Sigmoid colon (tissue), 4 donors: ENCODE results near the gene PLCB2.

Experiments
- CTCF ChIP-seq, 4 experiments: fragments of 450-650 bp in 3 of 4; fragments of 200-600 bp in 1 of 4; IDR thresholded peaks; one replicate each; pipeline ENCODE4 v1.5.1; 2016 to 2019; ENCODE audit warnings: antibody characterized with exemption in 4 of 4, mild to moderate bottlenecking in 3 of 4, moderate library complexity in 2 of 4
- EP300 ChIP-seq, 4 donors: sonication (generic); formaldehyde crosslinking; IDR thresholded peaks; one replicate each; pipeline ENCODE4 v1.6.1; 2017; ENCODE audit warnings: antibody characterized with exemption in 4 of 4
- POLR2A ChIP-seq, 2 donors: fragments of 450-650 bp; IDR thresholded peaks; one replicate each; pipeline ENCODE4 v1.6.1; 2016; ENCODE audit warnings: antibody characterized with exemption in 2 of 2, mild to moderate bottlenecking in 2 of 2, moderate library complexity in 2 of 2

- TF ChIP-seq CTCF (IDR thresholded peaks at IDR 0.05) = no peak
- no peak for TF ChIP-seq EP300 (IDR thresholded peaks at IDR 0.05)
- TF ChIP-seq POLR2A (IDR thresholded peaks at IDR 0.05) = no peak
Measured at GRCh38 chr15:40244961-40245523, 62.7 kb downstream of the PLCB2 start.
